Spleen (tissue), 7 donors: ENCODE results near the gene UST.

Experiments used
- POLR2A ChIP-seq, 3 donors: fragments of 450-650 bp; IDR thresholded peaks; one replicate each; pipeline ENCODE4 v1.5.1; 2017; ENCODE audit warnings: antibody characterized with exemption in 3 of 3, mild to moderate bottlenecking in 1 of 3
- TF ChIP-seq, protein P1 (sequence below), 11 experiments: fragments of 200-600 bp in 7 of 11; fragments of 450-650 bp in 4 of 11; sonication (generic) in 4 of 11; IDR thresholded peaks in 8 of 11; conservative IDR thresholded peaks in 3 of 11; 1 replicate in 7 of 11; 2 replicates in 4 of 11; pipeline versions ENCODE4 v1.4.0 to v1.8.0; 2016 to 2021; ENCODE audit warnings: antibody characterized with exemption in 11 of 11, inconsistent platforms in 4 of 11, mild to moderate bottlenecking in 1 of 11
- donor health status: DM: no; HTN: no; CAD: no; lungs with moderate emphysema.
- donor health status: DM: no; HTN: no; CAD: no.
- donor health status: DM: no; HTN: no; CAD: no.

DNA sequence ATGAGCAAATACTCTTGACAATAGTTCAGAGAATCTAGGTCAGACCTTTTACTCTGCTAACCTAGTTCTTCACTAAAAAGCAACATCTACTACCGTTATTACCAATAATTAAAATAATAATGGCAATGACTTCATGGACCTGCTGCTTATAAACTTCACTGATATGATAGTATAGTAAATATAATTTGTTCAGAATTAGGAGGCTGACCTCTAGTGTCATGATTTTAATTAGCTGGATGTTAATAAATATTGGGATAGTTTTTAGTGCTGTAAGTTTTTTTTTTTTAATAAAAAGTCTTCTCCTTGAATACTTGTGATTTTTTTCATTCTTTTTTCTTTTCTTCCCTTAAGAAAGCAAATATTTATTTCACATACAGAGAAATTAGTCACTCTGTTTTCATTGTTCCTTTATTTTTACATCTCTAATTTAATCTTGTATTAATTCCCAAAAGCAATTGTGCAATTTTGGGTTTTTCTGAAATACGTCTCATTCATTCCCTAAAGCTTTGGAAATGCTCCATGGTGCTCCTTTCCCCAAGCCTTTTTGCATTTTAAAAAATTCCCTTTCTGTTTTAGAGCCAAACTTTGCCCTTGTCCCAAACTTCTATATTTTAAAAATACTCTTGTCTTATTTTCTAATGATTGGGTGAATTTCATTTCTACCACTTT lies 46.6 kb upstream of the UST start:
- TF ChIP-seq, protein P1, sequence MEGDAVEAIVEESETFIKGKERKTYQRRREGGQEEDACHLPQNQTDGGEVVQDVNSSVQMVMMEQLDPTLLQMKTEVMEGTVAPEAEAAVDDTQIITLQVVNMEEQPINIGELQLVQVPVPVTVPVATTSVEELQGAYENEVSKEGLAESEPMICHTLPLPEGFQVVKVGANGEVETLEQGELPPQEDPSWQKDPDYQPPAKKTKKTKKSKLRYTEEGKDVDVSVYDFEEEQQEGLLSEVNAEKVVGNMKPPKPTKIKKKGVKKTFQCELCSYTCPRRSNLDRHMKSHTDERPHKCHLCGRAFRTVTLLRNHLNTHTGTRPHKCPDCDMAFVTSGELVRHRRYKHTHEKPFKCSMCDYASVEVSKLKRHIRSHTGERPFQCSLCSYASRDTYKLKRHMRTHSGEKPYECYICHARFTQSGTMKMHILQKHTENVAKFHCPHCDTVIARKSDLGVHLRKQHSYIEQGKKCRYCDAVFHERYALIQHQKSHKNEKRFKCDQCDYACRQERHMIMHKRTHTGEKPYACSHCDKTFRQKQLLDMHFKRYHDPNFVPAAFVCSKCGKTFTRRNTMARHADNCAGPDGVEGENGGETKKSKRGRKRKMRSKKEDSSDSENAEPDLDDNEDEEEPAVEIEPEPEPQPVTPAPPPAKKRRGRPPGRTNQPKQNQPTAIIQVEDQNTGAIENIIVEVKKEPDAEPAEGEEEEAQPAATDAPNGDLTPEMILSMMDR (IDR thresholded peaks at IDR 0.05 in 8 of 11, conservative IDR thresholded peaks at IDR 0.05 in 3 of 11), result peak in 1 of 11 experiments; percentile 16
- TF ChIP-seq POLR2A (IDR thresholded peaks at IDR 0.05), result no peak
